CD4-positive, alpha-beta T cell treated with Interleukin-6 at 100 ng/mL for 8 hours (primary cell): ENCODE results near the gene CALM3.

ENCODE experiments used
- DNase-seq: peaks from one replicate; pipeline ENCODE4 v3.0.0-alpha.2; 2020; ENCODE audit warnings: mixed read lengths, low spot score

Gene CALM3

DNA sequence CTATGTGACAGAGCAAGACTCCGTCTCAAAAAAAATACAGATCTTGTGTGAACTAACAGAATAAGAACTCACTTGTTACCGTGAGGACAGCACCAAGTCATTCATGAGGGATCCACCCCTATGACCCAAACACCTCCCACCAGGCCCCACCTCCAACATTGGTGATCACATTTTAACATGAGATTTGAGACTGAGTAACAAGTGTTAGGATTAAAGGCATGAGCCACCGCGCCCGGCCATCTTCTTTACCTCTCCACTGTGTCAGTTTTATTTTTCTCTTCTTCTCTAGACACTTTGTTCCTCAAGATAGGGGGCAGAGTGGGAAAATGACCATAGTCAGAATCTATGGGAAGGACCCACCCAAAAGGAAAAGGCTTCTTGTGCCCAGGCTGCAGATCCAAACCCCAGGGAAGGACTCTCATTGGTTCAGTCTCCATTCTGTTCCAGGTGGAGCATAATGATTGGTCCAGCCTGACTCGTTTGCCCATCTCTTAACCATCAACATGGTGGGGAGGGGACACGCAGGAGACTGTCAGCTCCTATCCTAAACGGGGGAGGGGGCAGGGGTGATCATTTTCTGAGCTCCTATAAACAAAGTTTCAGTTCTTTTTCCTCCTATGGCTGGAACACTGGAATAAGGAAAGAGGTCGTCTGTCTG lies 1.3 kb upstream of the CALM3 start:
- DNase-seq: no peak

DNA sequence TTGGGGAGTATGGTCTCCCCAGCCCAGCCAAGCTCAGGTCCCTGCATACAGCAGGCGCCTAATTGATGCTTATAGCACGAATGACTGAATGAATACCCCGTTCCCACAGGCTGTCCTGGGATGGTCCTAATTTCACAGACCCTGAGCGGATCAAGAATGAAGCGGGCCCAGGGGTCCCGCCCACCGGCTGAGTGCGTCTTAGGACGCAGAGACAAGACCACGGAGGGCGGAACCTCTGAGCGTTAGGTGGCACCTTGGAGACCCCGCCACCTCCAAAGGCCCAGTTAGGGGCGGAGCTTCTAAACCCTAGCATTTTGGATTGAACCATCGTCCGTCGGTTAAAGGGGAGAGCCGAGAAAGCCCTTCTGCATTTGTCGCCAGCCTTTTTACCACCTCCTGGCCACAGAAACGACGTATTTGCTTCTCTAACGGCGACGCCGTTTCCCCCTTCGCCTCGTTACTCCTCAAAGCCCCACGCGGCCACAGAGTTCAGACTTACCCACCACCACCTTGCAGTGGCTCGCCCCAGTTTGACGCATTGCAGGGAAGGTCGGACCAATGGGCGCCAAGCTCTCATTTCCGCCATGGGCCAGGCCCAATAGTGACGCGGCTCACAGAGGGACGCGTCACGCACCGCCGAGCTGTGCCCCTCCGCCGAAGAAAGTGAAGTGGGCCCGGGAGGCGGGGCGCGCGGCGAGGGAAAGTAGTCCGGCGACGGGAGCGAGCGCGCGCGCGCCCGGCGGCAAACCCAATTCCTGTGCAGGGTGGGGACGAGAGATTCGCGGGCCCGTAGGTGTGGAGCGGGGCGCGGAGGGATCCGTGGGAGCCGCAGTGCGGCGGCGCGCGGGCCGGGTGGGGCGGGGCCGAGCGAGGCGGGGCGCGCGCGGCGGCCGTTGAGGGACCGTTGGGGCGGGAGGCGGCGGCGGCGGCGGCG lies 479 bp upstream of the CALM3 start:
- DNase-seq: peak; percentile 94

DNA sequence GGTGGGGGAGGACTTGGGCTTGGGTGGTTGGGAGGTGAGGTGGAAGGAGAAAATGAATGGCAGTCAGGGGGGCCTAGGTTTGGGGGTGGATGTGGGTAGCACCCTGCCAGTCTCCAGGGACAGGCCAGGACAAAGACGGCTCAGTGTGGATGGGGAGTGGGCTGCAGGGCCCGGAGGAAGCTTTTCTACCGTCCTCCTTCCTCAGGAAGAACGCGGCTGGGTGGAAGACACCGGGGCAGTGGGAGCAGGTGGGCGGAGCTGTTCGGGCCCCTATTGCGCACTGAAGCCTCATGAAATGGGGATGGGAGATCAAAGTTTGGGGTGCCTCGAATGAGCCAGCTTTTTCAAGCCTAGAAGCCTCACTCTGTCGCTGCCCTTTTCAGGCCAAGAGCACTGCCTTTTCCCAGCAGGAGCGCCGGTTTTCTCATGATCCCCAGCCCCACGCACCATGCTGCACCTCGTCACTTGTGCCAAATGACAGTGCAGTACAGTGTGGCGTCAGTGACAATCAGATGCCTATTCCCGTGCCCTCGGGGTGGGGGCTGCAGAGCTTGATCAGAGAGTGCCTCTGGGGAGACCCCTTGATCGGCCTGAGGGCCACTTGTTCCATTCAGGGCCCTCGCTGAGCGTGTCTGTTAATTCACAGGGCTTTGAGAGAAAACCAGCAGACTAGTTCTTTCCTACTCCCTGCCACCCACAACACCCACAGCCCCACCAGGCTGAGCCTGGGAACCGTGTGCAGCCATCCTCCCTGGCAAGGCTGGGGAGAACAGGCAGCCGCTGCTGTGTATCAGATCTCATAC lies 1.5 kb downstream of the CALM3 start:
- DNase-seq: no peak

- no peak for DNase-seq
Observed at GRCh38 chr19:46603195-46603637, 2.1 kb downstream of the CALM3 start.

DNA sequence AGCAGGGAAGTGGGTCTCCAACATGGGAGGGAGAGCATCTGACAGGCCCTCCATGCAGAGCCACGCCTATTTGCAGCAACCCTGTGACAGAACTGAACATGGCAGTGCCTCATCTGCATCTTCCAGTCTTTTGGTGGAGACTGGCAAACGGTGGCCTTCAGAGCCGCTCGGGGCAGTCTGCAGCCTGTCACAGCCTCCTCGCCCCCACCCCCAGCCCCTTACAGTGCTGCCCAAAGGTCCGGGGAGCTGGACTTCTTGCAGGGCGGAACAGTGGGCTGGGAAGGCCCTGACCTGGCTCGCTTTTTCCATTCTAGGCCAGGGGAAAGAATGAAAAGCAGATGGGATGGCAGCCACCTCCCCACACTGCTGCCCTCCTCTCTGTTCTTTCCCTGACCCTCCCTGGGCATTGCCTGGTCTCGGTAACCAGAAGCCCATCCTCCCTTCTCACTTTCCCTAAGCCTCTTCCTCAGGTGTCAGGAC lies 2.7 kb downstream of the CALM3 start:
- no peak for DNase-seq

DNA sequence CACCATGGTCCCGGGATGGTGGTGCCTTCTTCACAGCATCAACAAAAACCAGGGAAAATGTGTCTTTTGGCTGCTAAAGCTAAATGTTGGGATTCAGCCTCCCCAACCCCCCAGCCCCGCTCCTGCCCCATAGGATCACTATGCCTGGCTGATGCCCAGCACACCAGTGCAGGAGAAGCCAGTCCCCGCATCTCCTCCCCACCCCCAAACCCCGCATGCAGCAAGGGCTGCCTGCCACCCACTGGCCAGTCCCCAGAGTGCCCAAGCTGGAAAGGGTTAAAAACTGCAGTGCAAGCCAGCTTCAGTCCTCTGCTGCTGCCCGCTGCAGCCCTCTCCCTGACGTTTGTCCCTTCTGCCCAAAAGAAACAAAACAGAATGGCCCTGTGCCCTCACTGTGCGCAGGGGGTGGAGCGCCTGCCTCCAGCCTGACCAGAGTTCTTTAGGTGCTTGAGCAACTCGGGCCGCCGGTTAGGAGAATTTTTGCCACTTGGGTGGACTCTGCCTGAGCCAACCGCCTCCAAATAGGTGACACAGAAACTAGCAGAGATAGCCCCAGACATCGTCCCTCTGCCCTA lies 3.7 kb downstream of the CALM3 start:
- no peak for DNase-seq

DNA sequence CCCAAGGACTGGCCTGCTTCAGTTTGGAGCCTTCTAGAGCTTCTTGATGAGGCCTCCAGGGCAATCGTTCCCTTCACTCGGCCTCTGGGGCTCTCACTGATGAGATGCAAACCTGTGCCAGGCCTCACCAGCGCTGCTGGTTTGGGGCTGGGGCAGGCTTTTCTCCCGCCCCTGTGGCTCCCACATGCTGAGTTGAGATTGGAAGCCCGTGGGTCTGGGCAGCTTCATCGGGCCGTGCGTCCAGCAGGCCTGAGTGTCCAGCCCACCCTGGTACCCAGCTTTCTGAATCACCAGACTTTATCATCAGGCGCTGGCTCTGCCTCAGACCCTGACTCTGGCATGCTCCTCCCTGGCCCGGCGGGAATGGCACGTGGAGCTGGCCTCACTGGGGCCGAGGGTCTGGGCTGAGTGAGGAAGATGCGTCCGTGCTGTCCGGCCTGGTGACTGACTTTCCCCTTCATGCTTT lies 4.3 kb downstream of the CALM3 start:
- DNase-seq: no peak

GRCh38 chr19:46606019-46606418 lies 4.9 kb downstream of the CALM3 start:
- DNase-seq: no peak

DNA sequence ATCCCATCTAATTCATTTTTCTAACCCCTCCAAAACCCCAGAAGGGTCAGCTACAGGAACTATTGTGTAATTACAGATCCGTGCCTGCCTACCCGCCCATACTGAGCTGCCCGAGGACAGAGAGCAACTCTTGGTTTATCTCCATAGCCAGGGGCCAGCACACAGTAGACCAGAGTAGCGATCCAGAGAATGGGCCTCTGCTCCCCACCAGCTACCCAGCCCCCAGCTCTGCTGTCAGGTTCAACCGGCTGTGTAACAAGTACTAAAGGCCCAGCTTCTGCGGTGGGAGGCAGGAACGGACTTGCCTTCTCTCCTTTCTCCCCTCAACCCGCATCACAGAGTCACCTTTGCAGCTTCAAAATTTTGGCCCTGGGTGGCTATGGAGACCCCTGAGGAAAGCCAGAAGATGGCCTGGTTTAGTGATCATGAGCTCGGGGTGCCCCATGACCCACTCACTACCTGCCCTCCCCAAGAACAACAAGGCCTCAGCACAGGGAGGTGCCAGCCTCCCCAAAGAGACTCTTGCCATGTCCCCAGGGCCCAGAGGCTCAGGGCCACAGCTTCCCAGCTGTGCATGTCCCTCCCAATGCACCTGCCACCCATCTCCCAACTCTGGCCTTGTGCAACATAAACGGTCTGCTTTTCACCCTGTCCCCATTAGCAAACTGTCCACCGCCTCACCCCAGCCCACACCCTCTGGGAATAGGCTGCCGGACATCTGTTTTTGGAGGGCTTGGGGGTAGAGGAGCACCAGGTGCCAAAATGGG lies 5.7 kb downstream of the CALM3 start:
- DNase-seq: no peak

DNA sequence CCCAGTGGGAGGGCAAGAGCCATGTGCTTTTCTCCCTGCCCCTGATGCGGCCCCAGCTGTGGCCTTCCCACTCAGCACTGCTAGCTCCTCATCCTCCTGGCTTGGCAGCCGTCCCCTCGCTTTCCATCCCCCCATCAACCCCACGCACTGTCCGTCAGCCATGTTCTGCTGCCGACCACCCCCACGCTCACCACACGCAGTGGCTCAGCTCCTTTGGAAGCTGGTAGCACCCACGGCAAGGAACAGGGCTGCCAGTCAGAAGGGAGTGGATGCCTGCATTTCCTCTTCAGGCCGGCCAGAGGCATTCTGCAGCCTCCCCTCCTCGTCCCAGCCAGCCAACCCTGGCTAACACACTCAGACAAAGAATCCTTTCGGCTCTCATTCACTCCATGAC lies 6.3 kb downstream of the CALM3 start:
- DNase-seq: no peak

- no peak for DNase-seq
Observed at GRCh38 chr19:46608178-46608577, 7.0 kb downstream of the CALM3 start.

- no peak for DNase-seq
Observed at GRCh38 chr19:46608581-46609345, 7.6 kb downstream of the CALM3 start.

GRCh38 chr19:46609511-46610412 lies 8.6 kb downstream of the CALM3 start:
- DNase-seq: no peak

DNA sequence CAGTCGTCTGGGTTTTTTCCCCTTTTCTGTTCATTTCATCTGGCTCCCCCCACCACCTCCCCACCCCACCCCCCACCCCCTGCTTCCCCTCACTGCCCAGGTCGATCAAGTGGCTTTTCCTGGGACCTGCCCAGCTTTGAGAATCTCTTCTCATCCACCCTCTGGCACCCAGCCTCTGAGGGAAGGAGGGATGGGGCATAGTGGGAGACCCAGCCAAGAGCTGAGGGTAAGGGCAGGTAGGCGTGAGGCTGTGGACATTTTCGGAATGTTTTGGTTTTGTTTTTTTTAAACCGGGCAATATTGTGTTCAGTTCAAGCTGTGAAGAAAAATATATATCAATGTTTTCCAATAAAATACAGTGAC lies 9.3 kb downstream of the CALM3 start:
- no peak for DNase-seq

DNA sequence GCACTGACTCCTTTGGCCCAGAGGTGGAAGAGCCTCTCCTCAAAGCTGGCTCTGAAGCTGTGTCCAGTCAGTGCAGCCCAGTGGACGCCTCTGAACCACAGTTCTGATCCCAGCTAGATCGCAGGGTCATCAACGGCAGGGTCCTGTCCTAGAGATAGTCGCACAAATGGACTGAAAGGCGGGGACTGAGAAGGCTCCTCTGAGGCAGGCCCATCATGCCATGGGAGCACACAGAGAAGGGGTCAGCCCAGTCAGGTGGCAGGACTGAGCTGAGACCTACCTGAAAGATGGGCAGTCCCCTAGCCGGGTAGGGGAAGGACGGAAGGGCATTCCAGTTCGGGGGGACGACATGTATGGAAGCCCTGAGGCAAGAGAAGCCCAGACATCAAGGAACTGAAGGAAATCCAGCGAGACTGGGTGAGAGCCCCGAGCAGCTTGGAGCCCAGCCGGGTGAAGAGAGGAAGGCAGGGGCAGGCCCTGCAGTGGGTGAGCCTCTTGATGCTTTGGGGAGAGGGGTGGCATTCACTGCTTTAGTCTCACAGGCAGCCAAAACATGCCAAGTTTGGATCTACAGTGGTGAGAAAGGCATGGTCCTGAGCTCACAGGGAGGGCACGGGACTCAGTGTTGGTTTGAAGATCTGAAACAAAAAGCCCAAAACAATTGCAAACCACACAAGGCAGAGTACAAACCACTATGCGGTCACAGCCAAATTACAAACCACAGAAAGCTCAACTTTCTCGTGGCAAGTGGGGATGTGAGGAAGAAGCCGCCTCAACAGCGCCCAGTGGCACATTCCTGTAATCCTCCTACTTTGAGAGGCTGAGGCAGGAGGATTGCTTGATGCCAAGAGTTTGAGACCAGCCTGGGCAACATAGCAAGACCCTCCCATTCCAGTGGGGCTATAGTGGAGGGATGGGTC lies 10.0 kb downstream of the CALM3 start:
- peak; percentile 34 for DNase-seq

DNA sequence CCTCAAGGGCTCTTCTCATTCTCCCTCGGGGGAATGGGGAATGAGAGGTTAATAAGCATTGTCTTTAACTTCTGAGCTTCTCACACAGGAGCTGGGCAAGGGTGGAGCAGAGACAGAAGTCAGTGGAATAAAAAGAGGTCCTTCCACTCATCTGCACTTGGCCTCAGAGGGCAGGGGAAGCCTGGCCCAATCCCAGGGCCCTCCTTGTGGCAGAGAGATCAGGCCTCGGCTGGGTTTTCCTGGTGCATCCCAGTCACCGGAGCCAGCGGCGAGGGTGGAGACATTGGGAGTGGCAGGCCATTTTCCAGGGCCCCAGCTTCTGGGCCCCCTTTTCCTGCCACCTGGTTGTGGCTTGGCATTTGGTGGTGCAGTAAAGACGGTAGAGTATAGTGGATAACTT lies 10.6 kb downstream of the CALM3 start:
- no peak for DNase-seq

GRCh38 chr19:46613525-46613924 lies 12.4 kb downstream of the CALM3 start:
- no peak for DNase-seq

- DNase-seq: peak; percentile 76
Observed at GRCh38 chr19:46614114-46614722, 13.1 kb downstream of the CALM3 start.
